OCI-LY3 (cell line): ENCODE data around the gene NEDD4L.

Experiments used
- EZH2phosphoT487 ChIP-seq: fragments of 200-600 bp; shearing (Covaris generic); IDR thresholded peaks from 2 replicates; pipeline ENCODE4 v1.6.1; 2018; ENCODE audit warnings: antibody characterized with exemption, mixed run types, low read depth
- TF ChIP-seq, protein P1 (sequence below): fragments of 200-600, 300-600 bp; sonication (generic); IDR thresholded peaks from 2 replicates; pipeline ENCODE4 v1.5.1; 2014; ENCODE audit warnings: antibody characterized with exemption, low read length, low read depth

DNA sequence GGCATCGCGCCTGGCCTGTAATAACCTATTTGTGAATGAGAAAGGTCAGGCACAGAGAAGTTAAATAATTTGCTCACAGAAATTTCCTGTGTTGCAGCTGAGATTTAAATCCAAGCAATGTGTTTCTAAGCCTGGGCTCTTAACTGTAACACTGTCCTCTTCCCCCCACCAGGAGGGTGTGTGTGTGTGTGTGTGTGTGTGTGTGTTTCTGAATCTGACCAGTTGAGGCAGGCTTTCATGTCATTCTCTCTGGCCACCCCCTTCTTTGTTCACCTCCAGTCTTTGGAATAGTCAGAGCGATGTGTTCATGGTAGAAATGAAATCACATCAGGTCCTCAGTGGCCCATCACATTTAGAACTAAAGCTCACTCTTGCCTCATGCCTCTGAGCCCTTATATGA lies 81.2 kb downstream of the NEDD4L start:
- TF ChIP-seq, protein P1, sequence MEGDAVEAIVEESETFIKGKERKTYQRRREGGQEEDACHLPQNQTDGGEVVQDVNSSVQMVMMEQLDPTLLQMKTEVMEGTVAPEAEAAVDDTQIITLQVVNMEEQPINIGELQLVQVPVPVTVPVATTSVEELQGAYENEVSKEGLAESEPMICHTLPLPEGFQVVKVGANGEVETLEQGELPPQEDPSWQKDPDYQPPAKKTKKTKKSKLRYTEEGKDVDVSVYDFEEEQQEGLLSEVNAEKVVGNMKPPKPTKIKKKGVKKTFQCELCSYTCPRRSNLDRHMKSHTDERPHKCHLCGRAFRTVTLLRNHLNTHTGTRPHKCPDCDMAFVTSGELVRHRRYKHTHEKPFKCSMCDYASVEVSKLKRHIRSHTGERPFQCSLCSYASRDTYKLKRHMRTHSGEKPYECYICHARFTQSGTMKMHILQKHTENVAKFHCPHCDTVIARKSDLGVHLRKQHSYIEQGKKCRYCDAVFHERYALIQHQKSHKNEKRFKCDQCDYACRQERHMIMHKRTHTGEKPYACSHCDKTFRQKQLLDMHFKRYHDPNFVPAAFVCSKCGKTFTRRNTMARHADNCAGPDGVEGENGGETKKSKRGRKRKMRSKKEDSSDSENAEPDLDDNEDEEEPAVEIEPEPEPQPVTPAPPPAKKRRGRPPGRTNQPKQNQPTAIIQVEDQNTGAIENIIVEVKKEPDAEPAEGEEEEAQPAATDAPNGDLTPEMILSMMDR = no peak
- TF ChIP-seq EZH2phosphoT487 = no peak
